Erythroblast (primary cell): ENCODE data around the gene TMEM164.

Experiments used
- GATA1 ChIP-seq: IDR thresholded peaks from 2 replicates; pipeline ENCODE4 v1.6.1; 2011; ENCODE audit warnings: low read depth, mild to moderate bottlenecking, control low read depth, low read length, moderate library complexity
- POLR2A ChIP-seq: IDR thresholded peaks from 2 replicates; pipeline ENCODE4 v1.6.1; 2011; ENCODE audit warnings: mild to moderate bottlenecking, low read length

GRCh38 chrX:110053453-110053852 lies 50.5 kb downstream of the TMEM164 start:
- TF ChIP-seq POLR2A (no peak), GATA1 (no peak)
